ENCODE results near the gene C1orf159.
"Not testable (repeated sequence)": the region's sequence is repeated elsewhere in the genome, so short reads cannot be mapped to it uniquely, and the experiment has no call there.

C1orf159 gene

GRCh38 chr1:1063945-1064831, 51.7 kb downstream of the C1orf159 start:
- peak; percentile 40 for DNase-seq

GRCh38 chr1:1063261-1063944, 52.5 kb downstream of the C1orf159 start:
- no peak for DNase-seq

- no peak for DNase-seq
Measured at GRCh38 chr1:1062348-1063163, 53.3 kb downstream of the C1orf159 start.

GRCh38 chr1:1061682-1062345, 54.1 kb downstream of the C1orf159 start:
- DNase-seq = no peak

GRCh38 chr1:1060281-1061000, 55.4 kb downstream of the C1orf159 start:
- DNase-seq = no peak

GRCh38 chr1:1059494-1060280, 56.2 kb downstream of the C1orf159 start:
- DNase-seq = peak; percentile 88

- peak; percentile 46 for DNase-seq
Measured at GRCh38 chr1:1058921-1059493, 56.9 kb downstream of the C1orf159 start.

GRCh38 chr1:1058088-1058905, 57.6 kb downstream of the C1orf159 start:
- DNase-seq = no peak

- DNase-seq = not testable (repeated sequence)
Measured at GRCh38 chr1:1057769-1058087, 58.2 kb downstream of the C1orf159 start.

GRCh38 chr1:1055841-1056736, 59.8 kb downstream of the C1orf159 start:
- no peak for DNase-seq

- DNase-seq = no peak
Measured at GRCh38 chr1:1054971-1055370, 60.9 kb downstream of the C1orf159 start.

- no peak for DNase-seq
Measured at GRCh38 chr1:1054099-1054700, 61.7 kb downstream of the C1orf159 start.

GRCh38 chr1:1053682-1054081, 62.2 kb downstream of the C1orf159 start:
- no peak for DNase-seq

GRCh38 chr1:1053022-1053421, 62.9 kb downstream of the C1orf159 start:
- no peak for DNase-seq

- DNase-seq = no peak
Measured at GRCh38 chr1:1052003-1052840, 63.7 kb downstream of the C1orf159 start.

- DNase-seq = no peak
Measured at GRCh38 chr1:1051127-1051810, 64.6 kb downstream of the C1orf159 start.

GRCh38 chr1:1050577-1051052, 65.3 kb downstream of the C1orf159 start:
- no peak for DNase-seq

Measured in NCI-H345 (cell line).